Lower lobe of right lung (tissue), 2 donors: ENCODE results near the gene BRF1. TPM values are rescaled to one million over a fixed set of nuclear protein-coding genes. Genes with fewer than 3 reads are reported as not detected.

Source experiments
- ATAC-seq, 2 donors: fragments of 200-7000 bp; cut with Tn5 transposase; one replicate each; pipeline ENCODE4 v1.9.1; 2020 to 2022; ENCODE audit warnings: mild to moderate bottlenecking in 2 of 2, moderate library complexity in 2 of 2
- DNase-seq: peaks from one replicate; pipeline ENCODE4 v3.0.0-alpha.2; 2020
- H3K27ac ChIP-seq: fragments of 200-600 bp; one replicate; pipeline ENCODE4 v1.8.0; 2022
- H3K27me3 ChIP-seq: fragments of 200-600 bp; one replicate; pipeline ENCODE4 v1.8.0; 2022; ENCODE audit warnings: low read depth
- H3K36me3 ChIP-seq: fragments of 200-600 bp; one replicate; pipeline ENCODE4 v1.8.0; 2022; ENCODE audit warnings: mild to moderate bottlenecking
- H3K4me1 ChIP-seq: fragments of 200-600 bp; one replicate; pipeline ENCODE4 v1.8.0; 2022
- H3K4me3 ChIP-seq: fragments of 200-600 bp; one replicate; pipeline ENCODE4 v1.8.0; 2022; ENCODE audit warnings: mild to moderate bottlenecking
- H3K9me3 ChIP-seq: fragments of 200-600 bp; one replicate; pipeline ENCODE4 v1.8.0; 2022
- CTCF ChIP-seq: fragments of 200-600 bp; IDR thresholded peaks from one replicate; pipeline ENCODE4 v1.8.0; 2022; ENCODE audit warnings: antibody characterized with exemption, mild to moderate bottlenecking
- intact Hi-C: fragments of 100-400 bp; cut with DNase I; formaldehyde crosslinking; loops from one replicate; pipeline ENCODE4 v1.11.0; 2022
- total RNA-seq: library from RNA; stranded (reverse); fragmentation: NEBNext Ultra II Directional; extraction: Animal tissue kit (Norgen Biotek cat#: 25700); gene quantifications from one replicate; pipeline ENCODE4 v1.2.1, GENCODE V29; 2021
- donor health status: DM: no; HTN: yes; CAD: no; lungs with severe emphysema.

BRF1 gene
- total RNA-seq, 1 donor from 2014 or later: 35.7 TPM

DNA sequence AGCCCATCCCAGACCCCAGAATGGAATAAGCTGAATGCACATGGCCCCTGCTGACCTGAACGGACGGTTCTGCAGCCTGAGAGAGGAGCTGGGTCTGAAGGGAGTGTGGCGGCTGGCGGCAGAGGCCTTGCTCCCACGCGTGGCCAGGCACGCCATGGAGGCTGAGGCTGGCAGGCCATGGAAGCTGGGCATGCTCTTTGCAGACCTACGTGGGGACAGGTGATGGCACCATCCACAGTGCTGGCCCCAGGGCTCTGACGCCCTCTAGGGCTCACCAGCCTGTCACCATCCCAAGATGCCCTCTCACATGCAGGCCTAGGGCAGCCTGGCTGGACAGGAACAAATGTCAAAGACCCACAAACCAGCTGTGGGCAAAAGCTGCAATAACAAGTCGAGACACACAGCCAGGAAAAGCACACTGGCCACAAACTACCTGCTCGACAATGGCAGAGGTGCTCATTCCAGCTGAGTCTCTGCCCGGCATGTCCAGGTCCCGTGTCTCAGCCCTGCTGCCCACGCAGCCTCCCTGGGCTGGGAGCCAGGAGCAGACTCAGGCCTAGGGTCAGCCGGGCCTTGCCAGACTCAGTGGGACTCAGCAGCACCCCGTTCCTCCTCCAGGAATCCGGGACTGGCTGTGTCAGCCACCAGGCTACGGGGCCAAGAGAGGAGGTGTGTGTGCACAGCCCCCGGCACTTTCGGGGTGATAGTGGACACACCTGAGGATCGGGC is 32.8 kb downstream of the BRF1 start:
- intact Hi-C loops: no loop called here
- Histone ChIP-seq H3K4me1 (no peaks in the 10 kb centered on the region), H3K4me3 (no peak overlapping the region), H3K9me3 (no peaks in the 10 kb centered on the region), H3K27ac (no peak overlapping the region), H3K36me3 (peaks cover 44% of the 10 kb centered on the region), H3K27me3 (no peaks in the 10 kb centered on the region)
- no peak for TF ChIP-seq CTCF
- ATAC-seq (no peak), DNase-seq (no peak)

GRCh38 chr14:105261781-105262180 is 39.0 kb downstream of the BRF1 start:
- Histone ChIP-seq H3K27me3 (no peaks in the 10 kb centered on the region), H3K36me3 (peaks cover 37% of the 10 kb centered on the region), H3K27ac (no peak overlapping the region), H3K9me3 (no peaks in the 10 kb centered on the region), H3K4me1 (no peaks in the 10 kb centered on the region), H3K4me3 (no peak overlapping the region)
- no peak for TF ChIP-seq CTCF
- no peak for ATAC-seq
- DNase-seq: no peak
- intact Hi-C loops: no loop called here

DNA sequence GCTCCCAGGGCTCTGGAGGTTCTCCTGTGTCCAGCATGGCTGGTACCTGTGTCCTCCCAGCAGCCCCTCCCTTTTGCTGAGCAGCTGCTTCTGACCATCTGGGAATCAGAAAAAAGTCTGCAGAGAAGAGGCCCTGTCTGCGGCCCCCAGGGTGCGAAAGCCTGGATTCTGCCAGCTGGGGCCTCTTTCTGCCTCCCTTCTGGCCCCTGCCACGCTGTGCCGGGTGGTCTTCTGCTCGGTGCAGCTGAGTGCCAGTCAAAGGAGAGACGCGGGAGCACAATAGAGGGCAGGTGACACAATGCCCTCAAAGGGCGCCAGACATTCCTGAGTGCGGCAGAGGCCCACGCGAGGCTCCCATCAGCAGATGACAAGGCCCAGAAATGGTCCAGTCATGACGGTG is 39.8 kb downstream of the BRF1 start:
- Histone ChIP-seq H3K27me3 (no peaks in the 10 kb centered on the region), H3K9me3 (no peaks in the 10 kb centered on the region), H3K4me3 (no peak overlapping the region), H3K36me3 (peaks cover 37% of the 10 kb centered on the region), H3K27ac (no peak overlapping the region), H3K4me1 (no peaks in the 10 kb centered on the region)
- intact Hi-C loops: no loop called here
- TF ChIP-seq CTCF: no peak
- ATAC-seq (no peak), DNase-seq (no peak)

- Histone ChIP-seq H3K27ac (no peak overlapping the region), H3K27me3 (no peaks in the 10 kb centered on the region), H3K9me3 (no peaks in the 10 kb centered on the region), H3K4me1 (no peaks in the 10 kb centered on the region), H3K36me3 (peaks cover 35% of the 10 kb centered on the region), H3K4me3 (no peak overlapping the region)
- intact Hi-C loops: no loop called here
- ATAC-seq: peak; percentile 12 to 54
- no peak for DNase-seq
- no peak for TF ChIP-seq CTCF
These were observed 42.0 kb downstream of the BRF1 start for GRCh38 chr14:105258846-105259245.

DNA sequence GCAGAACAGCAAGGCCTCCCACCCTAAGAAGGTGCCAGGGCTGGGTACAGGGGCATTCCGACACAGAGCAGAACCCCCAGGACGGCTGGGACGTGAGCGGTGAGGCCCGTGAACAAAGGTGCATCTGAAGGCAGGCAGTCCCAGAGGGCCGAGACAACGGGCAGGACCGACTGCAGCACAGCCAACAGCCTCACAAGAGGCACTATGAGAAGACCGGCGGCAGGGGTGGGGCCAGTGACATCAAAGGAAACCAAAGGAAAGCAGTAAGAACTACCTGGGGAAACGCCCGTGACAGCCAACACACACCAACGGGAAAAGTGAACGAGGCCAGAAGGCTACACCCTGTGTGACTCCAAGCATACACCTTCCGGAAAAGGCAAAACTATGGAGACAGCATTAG is 43.3 kb downstream of the BRF1 start:
- no peak for TF ChIP-seq CTCF
- H3K9me3 ChIP-seq: no peaks in the 10 kb centered on the region
- no peaks in the 10 kb centered on the region for H3K27me3 ChIP-seq
- intact Hi-C loops: no loop called here
- no peak for DNase-seq
- peaks cover 37% of the 10 kb centered on the region for H3K36me3 ChIP-seq
- ATAC-seq: no peak
- H3K27ac ChIP-seq: no peak overlapping the region
- no peak overlapping the region for H3K4me3 ChIP-seq
- H3K4me1 ChIP-seq: no peaks in the 10 kb centered on the region
